H1 (cell line): Measurements from ENCODE around the gene SOX12. TPM values are rescaled to one million over a fixed set of nuclear protein-coding genes. Genes with fewer than 3 reads are reported as not detected.

Source experiments
- BACH1 ChIP-seq: IDR thresholded peaks from 2 replicates; pipeline ENCODE4 v1.6.1; 2012; ENCODE audit warnings: low read length, improper control_type of control experiment
- EGR1 ChIP-seq: IDR thresholded peaks from 2 replicates; pipeline ENCODE4 v1.6.1; 2011; ENCODE audit warnings: low read depth, low read length, borderline replicate concordance
- EP300 ChIP-seq, 2 experiments: IDR thresholded peaks; 1 replicate in 1 of 2; 2 replicates in 1 of 2; pipeline ENCODE4 v1.6.1; 2011 to 2012; ENCODE audit warnings: low read depth in 2 of 2, low read length in 2 of 2, mild to moderate bottlenecking in 2 of 2, borderline replicate concordance in 1 of 2, inconsistent platforms in 1 of 2, moderate library complexity in 1 of 2
- RFX5 ChIP-seq: IDR thresholded peaks from 2 replicates; pipeline ENCODE4 v1.6.1; 2011; ENCODE audit warnings: low read depth, low read length, improper control_type of control experiment, borderline replicate concordance
- SIRT6 ChIP-seq: IDR thresholded peaks from one replicate; pipeline ENCODE4 v1.7.1; 2012; ENCODE audit warnings: low read length, inconsistent platforms
- USF2 ChIP-seq: IDR thresholded peaks from 2 replicates; pipeline ENCODE4 v1.6.1; 2011; ENCODE audit warnings: low read length, improper control_type of control experiment
- polyA plus RNA-seq, 7 experiments: library from polyadenylated mRNA; depleted of rRNA in 3 of 7; stranded (reverse) in 5 of 7; unstranded in 2 of 7; fragments of >200 nt in 5 of 7; fragments of 200-250 nt in 2 of 7; gene quantifications; 1 replicate in 5 of 7; 2 replicates in 1 of 7; 4 replicates in 1 of 7; pipeline versions ENCODE4 v1.2.1 to v1.2.3, GENCODE V29; 2011 to 2013; ENCODE audit warnings: missing spikeins in 2 of 7, mixed read lengths in 2 of 7
- total RNA-seq: library from RNA; stranded (reverse); fragmentation: NEBNext Ultra II Directional; extraction: Animal tissue kit (Norgen Biotek cat#: 25700); gene quantifications from 2 replicates; pipeline ENCODE4 v1.2.1, GENCODE V29; 2021

Gene SOX12
- total and polyA plus RNA-seq, 2 of the 8 experiments (the other 6 are each of a cell fraction or from before 2014, with no cell fraction given) = 6.4 to 63.0 TPM

- TF ChIP-seq EGR1 = no peak
- TF ChIP-seq USF2 = no peak
- TF ChIP-seq EP300 (IDR thresholded peaks at IDR 0.05; ENCODE audit: borderline replicate concordance in 1 of 2, low read depth in 2 of 2, low read length in 2 of 2) = no peak
- no peak for TF ChIP-seq BACH1
- TF ChIP-seq RFX5 = no peak
- no peak for TF ChIP-seq SIRT6
These were observed 42.1 kb downstream of the SOX12 start (continued) for GRCh38 chr20:367486-367887.
